Glutamatergic neuron (in vitro differentiated cells): ENCODE data around the gene WASF2. TPM values are rescaled to one million over a fixed set of nuclear protein-coding genes. Genes with fewer than 3 reads are reported as not detected.
"Not testable (repeated sequence)": the region's sequence is repeated elsewhere in the genome, so short reads cannot be mapped to it uniquely, and the experiment has no call there.

ENCODE experiments used
- DNase-seq: peaks from one replicate; pipeline ENCODE4 v3.0.0; 2022
- H3K27ac Mint-ChIP-seq: one replicate; pipeline ENCODE4 v1.8.0; 2020; ENCODE audit warnings: mild to moderate bottlenecking, mixed read lengths, inconsistent platforms; ENCODE audit not compliant: unreplicated experiment
- H3K27me3 Mint-ChIP-seq: one replicate; pipeline ENCODE4 v1.8.0; 2020; ENCODE audit warnings: mild to moderate bottlenecking, moderate library complexity, mixed read lengths, inconsistent platforms; ENCODE audit not compliant: unreplicated experiment
- H3K36me3 Mint-ChIP-seq: one replicate; pipeline ENCODE4 v1.8.0; 2020; ENCODE audit warnings: mild to moderate bottlenecking, mixed read lengths, inconsistent platforms; ENCODE audit not compliant: unreplicated experiment
- H3K4me1 Mint-ChIP-seq: one replicate; pipeline ENCODE4 v1.8.0; 2020; ENCODE audit warnings: mild to moderate bottlenecking, low read depth, mixed read lengths, inconsistent platforms; ENCODE audit not compliant: unreplicated experiment
- H3K4me3 Mint-ChIP-seq: one replicate; pipeline ENCODE4 v1.8.0; 2020; ENCODE audit warnings: mild to moderate bottlenecking, mixed read lengths, inconsistent platforms; ENCODE audit not compliant: unreplicated experiment
- H3K9me3 Mint-ChIP-seq: one replicate; pipeline ENCODE4 v1.8.0; 2020; ENCODE audit warnings: mild to moderate bottlenecking, moderate library complexity, mixed read lengths, inconsistent platforms; ENCODE audit not compliant: unreplicated experiment
- long read RNA-seq: library from polyadenylated mRNA; unstranded; transcript quantifications from one replicate; pipeline ENCODE4 v2.0.0, GENCODE V29; 2020; ENCODE audit not compliant: unreplicated experiment
- total RNA-seq: library from RNA; stranded (reverse); fragmentation: NEBNext Ultra II Directional; extraction: Animal tissue kit (Norgen Biotek cat#: 25700); gene quantifications from one replicate; pipeline ENCODE4 v1.2.1, GENCODE V29; 2021; ENCODE audit not compliant: unreplicated experiment
- TF ChIP-seq, protein P1 (sequence below): fragments of 200-600 bp; sonication (generic); IDR thresholded peaks from one replicate; pipeline ENCODE4 v1.5.0; 2021; ENCODE audit not compliant: partially characterized antibody, unreplicated experiment

The WASF2 gene
- 47.0 TPM for total RNA-seq
- long read RNA-seq, partial matches to known transcripts, result 9 of 15 reads
- long read RNA-seq, other reads (novel, unspliced or antisense), result 6 of 15 reads

DNA sequence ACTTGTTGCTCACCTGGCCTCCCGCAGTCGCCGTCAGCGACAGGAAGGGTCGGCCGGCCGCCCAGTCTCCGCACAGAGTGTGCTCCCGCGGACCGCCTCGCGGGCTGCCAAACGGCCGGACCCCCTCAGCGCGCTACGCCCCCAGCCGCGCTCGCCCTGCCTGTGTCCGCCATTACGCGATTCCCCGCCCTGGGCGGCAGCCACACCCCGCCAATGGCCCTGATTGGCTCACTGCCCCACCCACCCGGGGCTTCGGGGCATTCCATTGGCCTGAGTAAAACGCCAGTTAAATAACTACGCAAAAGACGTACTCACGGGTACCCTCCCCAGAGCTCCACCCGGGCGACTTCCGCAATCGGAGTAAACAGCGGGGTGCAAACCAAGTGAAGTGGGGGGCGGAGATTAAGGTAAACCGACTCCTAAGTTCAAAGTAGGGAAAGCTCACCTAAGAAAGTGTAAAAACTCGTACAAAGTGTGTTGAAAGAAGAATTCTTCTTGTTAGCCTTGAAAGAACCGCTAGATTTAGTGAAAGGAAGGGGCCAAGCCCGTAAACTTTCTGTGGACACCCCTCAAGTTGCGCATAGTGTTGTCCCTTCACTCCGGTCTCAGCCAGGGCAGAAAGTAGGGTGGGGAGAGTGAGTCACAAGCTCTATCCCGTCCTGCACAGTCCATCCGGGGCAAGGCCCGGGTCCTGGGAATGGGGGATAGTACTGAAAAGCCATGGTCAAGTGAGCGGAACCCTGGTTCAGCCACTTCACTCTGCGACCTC lies at the start of gene WASF2:
Gene WASF2, minus strand, starts transcription at position 195 of the 769 bp plus-strand sequence. CDS start 61,277 bp downstream, outside the sequence.
- Mint-ChIP-seq H3K36me3 (no peaks in the 10 kb centered on the region), H3K27ac (peak within 1 kb of the TSS; percentile 79), H3K4me1 (peaks cover 10% of the 10 kb centered on the region), H3K4me3 (peak within 1 kb of the TSS; percentile 95), H3K27me3 (peaks cover 3% of the 10 kb centered on the region), H3K9me3 (peaks cover 2% of the 10 kb centered on the region)
- DNase-seq, result peak; percentile 98
- TF ChIP-seq, protein P1, sequence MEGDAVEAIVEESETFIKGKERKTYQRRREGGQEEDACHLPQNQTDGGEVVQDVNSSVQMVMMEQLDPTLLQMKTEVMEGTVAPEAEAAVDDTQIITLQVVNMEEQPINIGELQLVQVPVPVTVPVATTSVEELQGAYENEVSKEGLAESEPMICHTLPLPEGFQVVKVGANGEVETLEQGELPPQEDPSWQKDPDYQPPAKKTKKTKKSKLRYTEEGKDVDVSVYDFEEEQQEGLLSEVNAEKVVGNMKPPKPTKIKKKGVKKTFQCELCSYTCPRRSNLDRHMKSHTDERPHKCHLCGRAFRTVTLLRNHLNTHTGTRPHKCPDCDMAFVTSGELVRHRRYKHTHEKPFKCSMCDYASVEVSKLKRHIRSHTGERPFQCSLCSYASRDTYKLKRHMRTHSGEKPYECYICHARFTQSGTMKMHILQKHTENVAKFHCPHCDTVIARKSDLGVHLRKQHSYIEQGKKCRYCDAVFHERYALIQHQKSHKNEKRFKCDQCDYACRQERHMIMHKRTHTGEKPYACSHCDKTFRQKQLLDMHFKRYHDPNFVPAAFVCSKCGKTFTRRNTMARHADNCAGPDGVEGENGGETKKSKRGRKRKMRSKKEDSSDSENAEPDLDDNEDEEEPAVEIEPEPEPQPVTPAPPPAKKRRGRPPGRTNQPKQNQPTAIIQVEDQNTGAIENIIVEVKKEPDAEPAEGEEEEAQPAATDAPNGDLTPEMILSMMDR, result no peak

- DNase-seq, result no peak
- H3K9me3 Mint-ChIP-seq, result peaks cover 23% of the 10 kb centered on the region
- peak overlapping the region; percentile 22 for H3K27ac Mint-ChIP-seq
- peaks cover 3% of the 10 kb centered on the region for H3K36me3 Mint-ChIP-seq
- peaks cover 46% of the 10 kb centered on the region for H3K4me1 Mint-ChIP-seq
- TF ChIP-seq, protein P1, result no peak
- H3K4me3 Mint-ChIP-seq, result no peak overlapping the region
- H3K27me3 Mint-ChIP-seq, result peaks cover 16% of the 10 kb centered on the region
Measured at GRCh38 chr1:27538793-27539192, 48.8 kb upstream of the WASF2 start.

GRCh38 chr1:27538305-27538676 lies 48.3 kb upstream of the WASF2 start:
- H3K4me1 Mint-ChIP-seq, result peaks cover 44% of the 10 kb centered on the region
- peaks cover 25% of the 10 kb centered on the region for H3K9me3 Mint-ChIP-seq
- H3K27ac Mint-ChIP-seq, result peak overlapping the region; percentile 22
- not testable (repeated sequence) for H3K36me3 Mint-ChIP-seq, H3K4me3 Mint-ChIP-seq, DNase-seq
- peaks cover 19% of the 10 kb centered on the region for H3K27me3 Mint-ChIP-seq

DNA sequence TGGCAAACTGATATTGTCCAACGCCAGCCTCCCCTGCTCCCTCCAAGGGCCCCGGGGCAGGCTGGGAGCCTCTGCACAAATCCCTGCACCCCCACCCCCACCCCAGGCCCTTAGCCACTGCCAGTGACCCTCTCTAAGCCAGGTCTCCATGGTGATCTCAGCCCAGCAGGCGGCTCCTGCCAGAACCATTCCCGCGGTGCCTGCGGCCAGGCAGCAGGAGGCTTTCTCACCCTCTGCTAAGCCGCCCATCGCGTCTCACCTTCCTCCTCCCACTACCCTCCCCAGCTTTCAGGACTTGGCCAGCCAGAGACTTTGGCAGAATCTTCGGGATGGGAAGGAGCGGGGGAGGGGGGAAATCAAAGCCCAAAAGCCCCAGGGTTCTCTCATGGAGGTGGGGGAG lies 46.8 kb upstream of the WASF2 start:
- peak overlapping the region; percentile 91 for H3K27ac Mint-ChIP-seq
- H3K36me3 Mint-ChIP-seq, result peaks cover 3% of the 10 kb centered on the region
- H3K27me3 Mint-ChIP-seq, result peaks cover 26% of the 10 kb centered on the region
- TF ChIP-seq, protein P1, result no peak
- H3K4me3 Mint-ChIP-seq, result peak overlapping the region; percentile 58
- peaks cover 41% of the 10 kb centered on the region for H3K4me1 Mint-ChIP-seq
- DNase-seq, result peak; percentile 65
- H3K9me3 Mint-ChIP-seq, result peaks cover 27% of the 10 kb centered on the region

GRCh38 chr1:27536010-27536757 lies 46.2 kb upstream of the WASF2 start:
- Mint-ChIP-seq H3K27ac (peak overlapping the region; percentile 91), H3K4me1 (peaks cover 41% of the 10 kb centered on the region), H3K9me3 (peaks cover 27% of the 10 kb centered on the region), H3K4me3 (peak overlapping the region; percentile 58), H3K36me3 (peaks cover 3% of the 10 kb centered on the region), H3K27me3 (peaks cover 26% of the 10 kb centered on the region)
- TF ChIP-seq, protein P1, result no peak
- DNase-seq, result no peak
